Measurements from ENCODE around the gene CPT2.
"Not testable (repeated sequence)": the region's sequence is repeated elsewhere in the genome, so short reads cannot be mapped to it uniquely, and the experiment has no call there.

Gene CPT2

GRCh38 chr1:53182716-53183094, 13.9 kb upstream of the CPT2 start:
- DNase-seq, result no peak

GRCh38 chr1:53183095-53183990, 13.3 kb upstream of the CPT2 start:
- no peak for DNase-seq

- DNase-seq, result not testable (repeated sequence)
Measured at GRCh38 chr1:53185955-53186297, 10.7 kb upstream of the CPT2 start.

- no peak for DNase-seq
Measured at GRCh38 chr1:53186533-53186932, 10.1 kb upstream of the CPT2 start.

GRCh38 chr1:53187401-53187800, 9.2 kb upstream of the CPT2 start:
- DNase-seq, result no peak

- DNase-seq, result no peak
Measured at GRCh38 chr1:53188099-53188498, 8.5 kb upstream of the CPT2 start.

- DNase-seq, result no peak
Measured at GRCh38 chr1:53189061-53189460, 7.6 kb upstream of the CPT2 start.

GRCh38 chr1:53190210-53190611, 6.4 kb upstream of the CPT2 start:
- DNase-seq, result no peak

- no peak for DNase-seq
Measured at GRCh38 chr1:53195246-53196016, 1.2 kb upstream of the CPT2 start.

GRCh38 chr1:53196017-53196484, 573 bp upstream of the CPT2 start:
- no peak for DNase-seq

GRCh38 chr1:53197291-53198200, 922 bp downstream of the CPT2 start:
- DNase-seq, result no peak

- no peak for DNase-seq
Measured at GRCh38 chr1:53198241-53198651, 1.6 kb downstream of the CPT2 start.

GRCh38 chr1:53203466-53203865, 6.8 kb downstream of the CPT2 start:
- DNase-seq, result no peak

- DNase-seq, result not testable (repeated sequence)
Measured at GRCh38 chr1:53205496-53205895, 8.9 kb downstream of the CPT2 start.

GRCh38 chr1:53206083-53206685, 9.6 kb downstream of the CPT2 start:
- DNase-seq, result not testable (repeated sequence)

- DNase-seq, result no peak
Measured at GRCh38 chr1:53206735-53207379, 10.2 kb downstream of the CPT2 start.

- DNase-seq, result no peak
Measured at GRCh38 chr1:53207726-53208125, 11.1 kb downstream of the CPT2 start.

GRCh38 chr1:53210352-53210751, 13.7 kb downstream of the CPT2 start:
- no peak for DNase-seq

GRCh38 chr1:53210954-53211353, 14.3 kb downstream of the CPT2 start:
- no peak for DNase-seq

GRCh38 chr1:53214376-53214940, 17.8 kb downstream of the CPT2 start:
- no peak for DNase-seq

- DNase-seq, result no peak
Measured at GRCh38 chr1:53218201-53218600, 21.6 kb downstream of the CPT2 start.

- no peak for DNase-seq
Measured at GRCh38 chr1:53219711-53220110, 23.1 kb downstream of the CPT2 start.
